ENCODE data around the gene CEMIP2. TPM values are rescaled to one million over a fixed set of nuclear protein-coding genes. Genes with fewer than 3 reads are reported as not detected.

The CEMIP2 gene
- total and polyA plus RNA-seq, 2 donors (not counting 3 experiments of a cell fraction or from before 2014, with no cell fraction given): 41.6 to 44.3 TPM

GRCh38 chr9:71795097-71795813 is 26.9 kb upstream of the CEMIP2 start:
- FAIRE-seq (no peak), DNase-seq (ENCODE audit: low read depth, low spot score) (no peak)
- POLR2A ChIA-PET: no interaction called here
- no TSS peak for BruUV-seq (replicated peaks)
- Histone ChIP-seq H3K4me3 (replicated peaks in 1 of 3; ENCODE audit: insufficient read depth in 1 of 3, low read depth in 1 of 3, low read length in 3 of 3) (no peak overlapping the region), H3K79me2 (ENCODE audit: control insufficient read depth, insufficient read depth, low read length) (no peaks in the 10 kb centered on the region), H3K9me1 (replicated peaks; ENCODE audit: control insufficient read depth, extremely low read depth, insufficient read depth, low read length) (no peaks in the 10 kb centered on the region), H2AFZ (ENCODE audit: low read depth, low read length) (no peak overlapping the region), H3K27ac (ENCODE audit: insufficient read depth, low read depth, low read length) (no peak overlapping the region), H3K4me1 (ENCODE audit: control insufficient read depth, extremely low read depth, insufficient read depth, low read length) (no peaks in the 10 kb centered on the region), H4K20me1 (replicated peaks; ENCODE audit: control insufficient read depth, extremely low read depth, insufficient read depth, low read length) (no peaks in the 10 kb centered on the region), H3K27me3 (ENCODE audit: control insufficient read depth in 2 of 2, insufficient read depth in 2 of 2, low read length in 2 of 2) (no peaks in the 10 kb centered on the region), H3K9ac (replicated peaks; ENCODE audit: extremely low read depth, insufficient read depth, low read length) (no peak overlapping the region), H3K4me2 (ENCODE audit: insufficient read depth, low read length) (no peak overlapping the region), H3K9me3 (replicated peaks; ENCODE audit: control insufficient read depth, insufficient read depth, low read length) (no peaks in the 10 kb centered on the region), H3K36me3 (ENCODE audit: control insufficient read depth in 2 of 2, extremely low read depth in 1 of 2, insufficient read depth in 2 of 2, low read length in 2 of 2) (no peaks in the 10 kb centered on the region)
- dilution Hi-C loops (cut with MboI; ENCODE audit: extremely low pct_ligation_motif_present, low sequenced_read_pairs): no loop called here
- CTCF ChIA-PET: interaction anchor here (1.6 kb wide), 1 partner anchor 230 kb away, joined by 4 read pairs; no protein-coding TSS in a partner anchor
- intact Hi-C loops (cut with micrococcal nuclease): no loop called here
- no peak for TF ChIP-seq FOS (IDR thresholded peaks at IDR 0.05; ENCODE audit: borderline replicate concordance, insufficient read depth, low read length)
- TF ChIP-seq JUN (IDR thresholded peaks at IDR 0.05; ENCODE audit: borderline replicate concordance, insufficient read depth, insufficient read length, low read depth): no peak
- no peak for TF ChIP-seq EZH2 (IDR thresholded peaks at IDR 0.05; ENCODE audit: borderline replicate concordance, low read depth, low read length, severe bottlenecking)
- TF ChIP-seq CTCF (IDR thresholded peaks at IDR 0.05; ENCODE audit: extremely low read depth in 1 of 2, insufficient read depth in 1 of 2, low read depth in 1 of 2, low read length in 2 of 2): no peak
- TF ChIP-seq POLR2AphosphoS5 (IDR thresholded peaks at IDR 0.05; ENCODE audit: insufficient read depth, low read depth, low read length): no peak
- TF ChIP-seq GATA2 (IDR thresholded peaks at IDR 0.05; ENCODE audit: insufficient read depth, insufficient read length, low read depth, low read length): no peak
- no peak for TF ChIP-seq MYC (IDR thresholded peaks at IDR 0.05; ENCODE audit: low read depth, low read length)
- no peak for TF ChIP-seq POLR2A (IDR thresholded peaks at IDR 0.05; ENCODE audit: low read depth, low read length)
